Measurements from ENCODE around the gene C10orf71. TPM values are rescaled to one million over a fixed set of nuclear protein-coding genes. Genes with fewer than 3 reads are reported as not detected.

C10orf71 gene
- total RNA-seq, 1 experiment from 2014 or later: not detected

DNA sequence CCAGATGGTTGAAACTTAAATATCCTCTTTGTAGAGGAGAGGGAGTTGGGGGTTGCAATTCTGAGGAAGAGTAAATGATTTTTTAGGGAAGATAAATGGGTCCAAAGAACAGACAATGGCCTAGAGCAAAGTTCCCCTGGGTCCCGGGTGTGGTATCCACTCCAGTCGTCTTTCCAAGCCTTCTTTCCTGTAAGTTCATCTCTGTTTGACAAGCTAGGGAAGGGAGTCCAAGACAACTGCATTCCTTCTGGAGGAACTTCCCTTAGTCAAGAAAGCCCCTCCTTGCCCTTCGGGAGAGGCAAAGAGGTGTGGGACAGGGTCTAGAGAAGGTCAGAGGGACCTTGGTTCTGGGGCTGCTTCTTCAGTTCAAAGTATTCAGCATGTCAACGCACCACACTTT, 33.4 kb downstream of the C10orf71 start:
- TF ChIP-seq, protein P1, sequence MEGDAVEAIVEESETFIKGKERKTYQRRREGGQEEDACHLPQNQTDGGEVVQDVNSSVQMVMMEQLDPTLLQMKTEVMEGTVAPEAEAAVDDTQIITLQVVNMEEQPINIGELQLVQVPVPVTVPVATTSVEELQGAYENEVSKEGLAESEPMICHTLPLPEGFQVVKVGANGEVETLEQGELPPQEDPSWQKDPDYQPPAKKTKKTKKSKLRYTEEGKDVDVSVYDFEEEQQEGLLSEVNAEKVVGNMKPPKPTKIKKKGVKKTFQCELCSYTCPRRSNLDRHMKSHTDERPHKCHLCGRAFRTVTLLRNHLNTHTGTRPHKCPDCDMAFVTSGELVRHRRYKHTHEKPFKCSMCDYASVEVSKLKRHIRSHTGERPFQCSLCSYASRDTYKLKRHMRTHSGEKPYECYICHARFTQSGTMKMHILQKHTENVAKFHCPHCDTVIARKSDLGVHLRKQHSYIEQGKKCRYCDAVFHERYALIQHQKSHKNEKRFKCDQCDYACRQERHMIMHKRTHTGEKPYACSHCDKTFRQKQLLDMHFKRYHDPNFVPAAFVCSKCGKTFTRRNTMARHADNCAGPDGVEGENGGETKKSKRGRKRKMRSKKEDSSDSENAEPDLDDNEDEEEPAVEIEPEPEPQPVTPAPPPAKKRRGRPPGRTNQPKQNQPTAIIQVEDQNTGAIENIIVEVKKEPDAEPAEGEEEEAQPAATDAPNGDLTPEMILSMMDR (IDR thresholded peaks at IDR 0.05 in 2 of 3, conservative IDR thresholded peaks at IDR 0.05 in 1 of 3; ENCODE audit: borderline replicate concordance in 1 of 3, insufficient read depth in 1 of 3, low read depth in 2 of 3, low read length in 2 of 3): no peak
- TF ChIP-seq, protein P2, sequence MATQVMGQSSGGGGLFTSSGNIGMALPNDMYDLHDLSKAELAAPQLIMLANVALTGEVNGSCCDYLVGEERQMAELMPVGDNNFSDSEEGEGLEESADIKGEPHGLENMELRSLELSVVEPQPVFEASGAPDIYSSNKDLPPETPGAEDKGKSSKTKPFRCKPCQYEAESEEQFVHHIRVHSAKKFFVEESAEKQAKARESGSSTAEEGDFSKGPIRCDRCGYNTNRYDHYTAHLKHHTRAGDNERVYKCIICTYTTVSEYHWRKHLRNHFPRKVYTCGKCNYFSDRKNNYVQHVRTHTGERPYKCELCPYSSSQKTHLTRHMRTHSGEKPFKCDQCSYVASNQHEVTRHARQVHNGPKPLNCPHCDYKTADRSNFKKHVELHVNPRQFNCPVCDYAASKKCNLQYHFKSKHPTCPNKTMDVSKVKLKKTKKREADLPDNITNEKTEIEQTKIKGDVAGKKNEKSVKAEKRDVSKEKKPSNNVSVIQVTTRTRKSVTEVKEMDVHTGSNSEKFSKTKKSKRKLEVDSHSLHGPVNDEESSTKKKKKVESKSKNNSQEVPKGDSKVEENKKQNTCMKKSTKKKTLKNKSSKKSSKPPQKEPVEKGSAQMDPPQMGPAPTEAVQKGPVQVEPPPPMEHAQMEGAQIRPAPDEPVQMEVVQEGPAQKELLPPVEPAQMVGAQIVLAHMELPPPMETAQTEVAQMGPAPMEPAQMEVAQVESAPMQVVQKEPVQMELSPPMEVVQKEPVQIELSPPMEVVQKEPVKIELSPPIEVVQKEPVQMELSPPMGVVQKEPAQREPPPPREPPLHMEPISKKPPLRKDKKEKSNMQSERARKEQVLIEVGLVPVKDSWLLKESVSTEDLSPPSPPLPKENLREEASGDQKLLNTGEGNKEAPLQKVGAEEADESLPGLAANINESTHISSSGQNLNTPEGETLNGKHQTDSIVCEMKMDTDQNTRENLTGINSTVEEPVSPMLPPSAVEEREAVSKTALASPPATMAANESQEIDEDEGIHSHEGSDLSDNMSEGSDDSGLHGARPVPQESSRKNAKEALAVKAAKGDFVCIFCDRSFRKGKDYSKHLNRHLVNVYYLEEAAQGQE (IDR thresholded peaks at IDR 0.05; ENCODE audit: low read depth): no peak
- Histone ChIP-seq H3K27me3 (ENCODE audit: insufficient read depth, low read length) (peaks cover 11% of the 10 kb centered on the region; the same call in 1 of the 2 replicates), H3K4me1 (ENCODE audit: control insufficient read depth in 1 of 2, insufficient read depth in 2 of 2, low read length in 2 of 2) (no peaks in the 10 kb centered on the region), H4K20me1 (ENCODE audit: insufficient read depth) (no peaks in the 10 kb centered on the region), H3K79me2 (ENCODE audit: insufficient read depth, low read length) (no peaks in the 10 kb centered on the region), H3K9ac (ENCODE audit: low read length) (no peak overlapping the region), H3K36me3 (ENCODE audit: control insufficient read depth in 1 of 2, insufficient read depth in 2 of 2, low read length in 2 of 2) (no peaks in the 10 kb centered on the region), H3K9me3 (ENCODE audit: control insufficient read depth in 1 of 2, insufficient read depth in 1 of 2, low read depth in 1 of 2, low read length in 2 of 2) (no peaks in the 10 kb centered on the region), H3K4me2 (ENCODE audit: low read length) (no peak overlapping the region), H3K4me3 (replicated peaks in 1 of 2; ENCODE audit: low read depth in 1 of 2, low read length in 2 of 2) (no peak overlapping the region), H2AFZ (ENCODE audit: low read depth, low read length, poor library complexity, severe bottlenecking) (no peak overlapping the region), H3K9me2 (ENCODE audit: insufficient read depth) (no peaks in the 10 kb centered on the region), H3K27ac (ENCODE audit: low read depth, low read length) (no peak overlapping the region)
- ChIA-PET POLR2A (no interaction called here), CTCF (no interaction called here), RAD21 (ENCODE audit: low non-redundant PET in 1 of 2, low total read pairs in 2 of 2, uncharacterized antibody in 2 of 2, unreplicated experiment in 2 of 2) (no interaction called here)
- DNase-seq (ENCODE audit: low read depth, low spot score) (no peak), ATAC-seq (no peak)
- BruUV-seq (replicated peaks): no TSS peak
- intact Hi-C loops (cut with micrococcal nuclease): no loop called here

DNA sequence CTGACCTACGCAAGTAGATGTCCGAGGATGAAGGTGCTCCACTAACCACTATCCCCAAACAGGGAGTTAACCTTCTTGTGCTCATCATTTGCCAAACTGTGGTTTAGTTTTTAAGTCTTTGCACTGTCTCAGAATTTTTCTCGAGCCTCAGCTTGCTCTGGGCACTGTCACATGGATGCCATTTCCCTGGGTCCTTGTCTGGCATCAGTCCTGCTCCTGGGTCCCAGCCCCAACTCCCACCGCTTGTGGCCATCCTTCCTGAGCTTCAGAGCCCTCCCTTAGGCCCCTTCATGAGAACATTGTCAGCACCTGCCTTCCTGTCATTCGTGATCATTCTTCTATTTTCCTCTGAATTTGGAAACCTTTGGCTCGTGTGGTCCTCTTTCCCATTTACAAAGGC, 33.8 kb downstream of the C10orf71 start:
- no peak for DNase-seq (ENCODE audit: low read depth, low spot score)
- H3K4me3 ChIP-seq (replicated peaks in 1 of 2; ENCODE audit: low read depth in 1 of 2, low read length in 2 of 2): no peak overlapping the region
- no peak overlapping the region for H2AFZ ChIP-seq (ENCODE audit: low read depth, low read length, poor library complexity, severe bottlenecking)
- CTCF ChIA-PET: no interaction called here
- no TSS peak for BruUV-seq (replicated peaks)
- H3K36me3 ChIP-seq (ENCODE audit: control insufficient read depth in 1 of 2, insufficient read depth in 2 of 2, low read length in 2 of 2): no peaks in the 10 kb centered on the region
- H3K27ac ChIP-seq (ENCODE audit: low read depth, low read length): no peak overlapping the region
- no peak for TF ChIP-seq FOSL1 (IDR thresholded peaks at IDR 0.05; ENCODE audit: low read depth)
- TF ChIP-seq, protein P2 (IDR thresholded peaks at IDR 0.05; ENCODE audit: low read depth): no peak
- TF ChIP-seq ZFX (IDR thresholded peaks at IDR 0.05): no peak
- no peak for TF ChIP-seq EZH2phosphoT487 (IDR thresholded peaks at IDR 0.05; ENCODE audit: borderline replicate concordance)
- TF ChIP-seq, protein P1 (IDR thresholded peaks at IDR 0.05 in 2 of 3, conservative IDR thresholded peaks at IDR 0.05 in 1 of 3; ENCODE audit: borderline replicate concordance in 1 of 3, insufficient read depth in 1 of 3, low read depth in 2 of 3, low read length in 2 of 3): no peak
- no peak for TF ChIP-seq CEBPB (IDR thresholded peaks at IDR 0.05; ENCODE audit: low read depth)
- TF ChIP-seq ELF1 (IDR thresholded peaks at IDR 0.05; ENCODE audit: borderline replicate concordance, low read depth): no peak
- ATAC-seq: no peak
- no peaks in the 10 kb centered on the region for H3K9me3 ChIP-seq (ENCODE audit: control insufficient read depth in 1 of 2, insufficient read depth in 1 of 2, low read depth in 1 of 2, low read length in 2 of 2)
- no peaks in the 10 kb centered on the region for H3K4me1 ChIP-seq (ENCODE audit: control insufficient read depth in 1 of 2, insufficient read depth in 2 of 2, low read length in 2 of 2)
- no peaks in the 10 kb centered on the region for H4K20me1 ChIP-seq (ENCODE audit: insufficient read depth)
- no peaks in the 10 kb centered on the region for H3K9me2 ChIP-seq (ENCODE audit: insufficient read depth)
- intact Hi-C loops (cut with micrococcal nuclease): no loop called here
- no peak overlapping the region for H3K9ac ChIP-seq (ENCODE audit: low read length)
- peaks cover 11% of the 10 kb centered on the region; the same call in 1 of the 2 replicates for H3K27me3 ChIP-seq (ENCODE audit: insufficient read depth, low read length)
- RAD21 ChIA-PET (ENCODE audit: low non-redundant PET in 1 of 2, low total read pairs in 2 of 2, uncharacterized antibody in 2 of 2, unreplicated experiment in 2 of 2): no interaction called here
- no peak overlapping the region for H3K4me2 ChIP-seq (ENCODE audit: low read length)
- POLR2A ChIA-PET: no interaction called here
- H3K79me2 ChIP-seq (ENCODE audit: insufficient read depth, low read length): no peaks in the 10 kb centered on the region

Data from HCT116 (cell line).